Muscle of back (tissue), 11 donors: ENCODE data around the gene TRAPPC10. TPM values are rescaled to one million over a fixed set of nuclear protein-coding genes. Genes with fewer than 3 reads are reported as not detected.

Source experiments
- DNase-seq, 3 donors: peaks; one replicate each; pipeline versions ENCODE4 v3.0.0 to v3.0.0-alpha.2; 2013
- polyA plus RNA-seq, 10 donors: library from polyadenylated mRNA; unstranded; fragments of 120-200 nt; gene quantifications; one replicate each; pipeline ENCODE4 v1.2.1, GENCODE V29; 2013; ENCODE audit not compliant: insufficient read length in 10 of 10

Gene TRAPPC10
- polyA plus RNA-seq, 10 donors = 9.0 to 18.2 (median 14.2) TPM

DNA sequence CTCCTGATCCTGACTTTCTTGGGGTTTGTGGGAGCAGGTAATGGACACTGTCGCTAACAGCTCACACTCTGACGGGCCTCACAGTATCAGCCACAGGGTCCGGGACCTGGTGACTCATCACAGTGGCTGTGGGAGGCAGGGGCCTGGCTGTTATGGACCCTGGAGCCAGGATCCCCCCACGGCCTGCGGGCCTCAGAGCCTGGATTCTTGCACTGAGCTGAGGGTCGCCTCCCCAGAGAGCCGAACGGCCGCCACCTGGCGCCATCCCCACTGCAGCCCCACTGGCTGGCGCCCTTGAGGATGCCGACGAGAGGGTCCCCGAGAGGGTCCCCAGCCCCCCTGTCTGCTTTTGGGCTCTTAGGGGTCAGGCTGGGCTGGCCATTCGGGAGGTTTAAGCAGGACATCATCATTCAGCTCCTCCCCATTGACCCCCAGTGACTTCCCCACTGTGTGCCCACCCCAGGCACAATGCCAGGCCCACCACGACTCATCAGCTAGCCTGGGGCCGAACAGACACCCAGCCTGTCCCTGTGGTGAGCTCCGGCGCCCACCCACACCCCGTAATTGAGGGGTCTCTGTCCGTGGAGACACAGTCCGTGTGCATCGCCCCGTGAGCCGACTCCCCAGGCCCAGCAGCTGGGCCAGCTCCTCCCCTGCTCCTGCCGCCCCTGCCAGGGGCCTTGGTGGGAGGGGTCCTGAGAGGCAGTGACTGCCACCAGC, 30.8 kb upstream of the TRAPPC10 start:
- no peak for DNase-seq

DNA sequence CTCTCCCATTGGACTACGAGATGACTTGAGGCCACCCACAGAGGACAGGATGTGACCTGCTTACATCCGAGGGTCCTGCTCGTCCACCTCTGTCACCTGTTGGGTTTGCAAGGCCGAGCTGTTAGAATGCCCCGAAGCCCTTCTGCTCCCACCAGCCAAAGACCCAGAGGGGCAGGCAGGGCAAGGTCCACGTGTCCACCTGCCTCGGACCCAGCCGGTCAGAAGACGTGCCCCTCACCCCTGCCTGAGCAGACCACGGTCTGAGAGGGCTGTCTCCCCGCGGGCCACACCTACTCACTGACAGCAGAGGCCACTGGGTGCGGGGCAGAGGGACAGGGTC, 30.3 kb upstream of the TRAPPC10 start:
- DNase-seq = no peak

GRCh38 chr21:43982489-43983078, 29.5 kb upstream of the TRAPPC10 start:
- no peak for DNase-seq

DNA sequence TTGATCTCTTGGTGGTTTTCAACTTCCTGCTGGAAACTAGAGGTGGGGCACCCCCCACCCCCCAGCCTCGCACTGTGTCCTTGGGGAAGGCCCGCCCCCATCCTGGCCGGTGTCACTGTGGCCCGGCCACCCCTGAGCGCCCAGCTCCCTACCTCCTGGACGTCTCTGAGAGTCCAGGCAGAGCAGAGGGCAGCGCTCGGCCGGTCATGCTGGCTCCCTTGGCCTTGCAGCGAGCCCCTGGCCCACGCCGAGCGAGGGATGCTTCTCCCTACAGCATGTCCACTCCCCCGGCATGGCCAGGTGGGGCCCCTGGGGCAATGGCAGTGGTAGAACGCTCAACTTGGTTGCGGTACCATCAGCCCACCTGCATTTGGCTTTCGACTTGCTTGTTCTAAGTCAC, 28.7 kb upstream of the TRAPPC10 start:
- DNase-seq = no peak

GRCh38 chr21:43983860-43984420, 28.2 kb upstream of the TRAPPC10 start:
- no peak for DNase-seq

- DNase-seq = no peak
These were observed 27.0 kb upstream of the TRAPPC10 start for GRCh38 chr21:43984905-43985689.

DNA sequence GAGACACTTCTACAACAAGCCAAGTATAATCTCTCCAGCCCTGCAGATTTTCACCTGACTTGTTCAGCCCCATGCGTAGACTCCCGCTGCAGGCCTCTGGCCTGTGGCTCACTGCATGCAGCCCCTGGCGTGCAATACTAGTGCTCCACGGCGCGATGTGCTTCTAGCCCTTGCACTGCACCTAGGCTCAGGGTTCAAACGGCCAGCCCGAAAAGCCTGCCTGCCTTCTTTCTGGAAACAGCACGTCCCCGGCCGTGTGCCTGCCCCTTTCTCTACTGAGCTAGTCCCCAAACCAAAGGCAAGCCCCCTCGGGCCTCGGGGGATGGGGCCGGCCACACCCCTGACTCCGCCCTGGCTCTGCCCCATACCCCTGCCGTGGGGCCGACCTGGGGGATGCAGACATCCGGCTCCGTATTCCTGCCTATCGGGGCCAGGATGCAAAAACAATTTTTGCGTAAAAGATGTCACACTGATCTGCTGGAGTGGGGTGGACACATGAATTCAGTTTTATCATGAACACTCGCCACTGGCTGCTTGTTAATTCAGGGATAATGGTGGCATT, 26.3 kb upstream of the TRAPPC10 start:
- peak in 1 of 3 donors; percentile 43 for DNase-seq

GRCh38 chr21:43986544-43987451, 25.3 kb upstream of the TRAPPC10 start:
- no peak for DNase-seq

DNA sequence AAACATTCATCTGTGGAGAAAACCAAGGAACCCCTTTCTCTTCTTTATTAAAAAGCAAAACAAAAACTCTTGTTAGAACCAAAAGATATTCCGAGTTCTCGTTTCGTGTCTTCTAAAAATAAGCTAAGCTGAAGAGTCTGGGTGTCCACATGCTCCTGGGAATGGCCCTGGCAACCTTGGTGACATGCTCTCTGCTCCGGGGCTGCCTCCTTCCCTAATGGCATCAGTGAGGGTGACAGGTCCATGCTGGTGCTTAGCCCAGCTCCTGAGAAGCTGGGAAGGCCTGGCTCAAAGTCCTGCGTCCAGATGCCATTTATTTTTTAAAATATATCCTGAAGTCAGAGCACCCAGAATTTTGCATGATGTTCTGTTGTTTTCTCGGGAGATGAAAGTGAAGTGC, 24.6 kb upstream of the TRAPPC10 start:
- no peak for DNase-seq

DNA sequence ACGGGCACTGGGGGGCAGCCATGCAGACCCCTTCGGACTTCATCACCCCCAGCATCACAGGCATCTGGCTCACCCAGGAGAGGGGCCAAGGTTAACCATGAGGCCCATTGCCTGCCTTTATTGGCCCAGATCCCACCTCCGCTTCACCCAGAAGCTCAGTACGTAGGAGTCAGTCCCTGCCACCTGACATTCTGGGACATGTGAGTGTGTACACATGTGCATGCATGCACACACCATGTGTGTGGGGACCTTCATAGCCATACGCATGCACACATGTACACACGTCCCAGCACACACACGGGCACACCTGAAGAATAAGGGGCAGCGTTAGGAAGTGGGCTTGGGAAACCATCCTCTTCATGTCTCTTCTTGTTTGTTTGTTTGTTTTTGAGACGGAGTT, 24.1 kb upstream of the TRAPPC10 start:
- no peak for DNase-seq

DNA sequence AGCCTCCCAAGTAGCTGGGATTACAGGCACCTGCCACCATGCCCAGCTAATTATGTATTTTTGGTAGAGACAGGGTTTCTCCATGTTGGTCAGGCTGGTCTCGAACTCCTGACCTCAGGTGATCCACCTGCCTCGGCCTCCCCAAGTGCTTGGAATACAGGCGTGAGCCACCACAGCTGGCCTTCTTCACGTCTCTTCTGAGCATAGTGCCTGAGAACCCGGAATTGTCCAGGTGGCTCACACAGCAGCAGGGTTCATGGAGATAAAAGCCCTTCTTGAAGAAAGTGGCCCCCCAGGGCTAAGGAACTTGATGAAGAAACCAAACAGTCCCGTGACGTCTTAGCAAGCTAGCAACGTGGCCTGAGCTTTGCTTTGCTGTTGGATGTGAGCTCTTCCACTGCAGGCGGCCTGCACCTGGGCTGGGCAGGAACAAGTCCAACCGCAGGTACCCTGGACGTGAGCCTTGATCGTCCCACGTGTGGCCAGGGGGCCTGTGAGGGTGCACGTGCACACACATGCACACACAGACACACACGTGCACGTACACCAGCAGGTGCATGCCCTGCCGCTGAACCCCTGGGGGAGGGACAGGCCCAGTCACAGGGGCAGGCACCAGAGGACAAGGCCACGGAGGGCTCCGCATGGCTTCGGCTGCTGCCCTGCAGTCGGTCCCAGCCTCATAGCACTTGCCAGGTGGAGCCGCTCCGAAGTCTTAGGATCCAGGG, 23.4 kb upstream of the TRAPPC10 start:
- no peak for DNase-seq

GRCh38 chr21:43989401-43989800, 22.7 kb upstream of the TRAPPC10 start:
- DNase-seq = no peak

DNA sequence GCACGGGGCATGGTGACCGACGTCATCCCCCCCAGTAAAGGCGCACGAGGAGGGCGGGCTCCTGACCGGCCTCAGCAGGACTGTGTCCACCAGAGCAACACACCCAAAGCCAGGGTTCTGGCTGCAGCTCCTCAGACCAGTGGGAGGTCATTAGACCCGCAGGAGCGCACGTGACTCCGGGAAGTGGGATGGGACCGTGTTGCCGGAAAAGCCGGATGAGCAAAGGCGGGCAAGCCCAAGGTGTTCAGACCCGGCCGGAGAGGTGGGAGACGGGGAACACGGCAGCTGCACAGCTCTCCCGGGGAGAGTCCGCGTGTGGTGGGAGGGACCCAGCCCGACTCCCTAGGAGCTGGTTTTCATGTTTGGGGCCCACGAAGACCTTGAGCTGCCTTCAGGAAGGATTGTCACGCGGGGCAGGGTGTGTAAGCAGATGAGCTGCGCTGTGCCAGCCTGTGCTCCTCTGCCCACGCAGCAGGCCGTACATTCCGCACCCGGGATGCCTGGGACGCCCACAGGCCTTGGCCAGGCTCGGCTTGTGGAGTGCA, 20.6 kb upstream of the TRAPPC10 start:
- DNase-seq = no peak

DNA sequence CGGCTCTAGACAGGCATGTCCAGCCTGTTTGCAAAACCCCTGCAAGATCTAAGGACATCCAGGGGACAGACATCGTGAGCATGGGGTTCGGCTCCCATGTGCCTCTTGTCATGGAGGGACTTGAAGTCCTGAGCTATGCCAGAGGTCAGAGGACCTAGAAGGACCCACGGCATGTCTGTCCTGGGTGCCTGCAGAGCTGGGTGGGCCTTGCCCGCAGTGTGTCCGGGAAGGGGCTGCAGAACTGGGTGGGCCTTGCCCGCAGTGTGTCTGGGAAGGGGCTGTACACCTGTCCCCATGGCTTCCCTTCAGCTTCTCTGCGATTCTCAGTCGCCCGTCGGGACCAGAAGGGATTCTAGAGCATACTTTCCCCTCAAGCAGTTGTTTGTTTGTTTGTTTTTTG, 20.0 kb upstream of the TRAPPC10 start:
- no peak for DNase-seq

DNA sequence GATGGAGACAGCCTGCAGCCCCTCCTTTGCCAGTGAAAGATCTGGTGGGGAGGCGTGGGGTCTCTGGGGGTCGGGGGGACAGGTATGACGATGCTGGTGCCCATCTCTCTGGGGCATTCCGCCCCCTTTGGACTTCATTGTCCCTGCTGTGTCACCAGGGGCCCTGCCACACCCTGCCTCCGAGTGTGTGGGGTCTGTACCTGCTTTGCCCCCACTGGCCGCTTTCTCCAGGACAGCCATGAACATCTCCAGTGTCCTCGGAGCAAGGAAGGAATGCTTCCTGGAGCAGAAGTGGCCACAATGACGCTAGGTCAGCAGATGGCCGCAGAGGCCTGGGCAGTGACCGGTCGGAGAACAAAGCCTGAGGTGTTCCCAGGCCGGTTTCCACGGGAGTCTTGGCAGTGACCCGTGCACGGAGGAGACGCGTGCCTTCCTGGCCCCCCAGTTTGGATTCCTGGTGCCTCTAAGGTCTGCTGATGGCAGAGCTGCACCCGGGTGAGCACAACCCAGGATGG, 18.6 kb upstream of the TRAPPC10 start:
- DNase-seq = no peak

GRCh38 chr21:43994085-43994484, 18.0 kb upstream of the TRAPPC10 start:
- DNase-seq = no peak

DNA sequence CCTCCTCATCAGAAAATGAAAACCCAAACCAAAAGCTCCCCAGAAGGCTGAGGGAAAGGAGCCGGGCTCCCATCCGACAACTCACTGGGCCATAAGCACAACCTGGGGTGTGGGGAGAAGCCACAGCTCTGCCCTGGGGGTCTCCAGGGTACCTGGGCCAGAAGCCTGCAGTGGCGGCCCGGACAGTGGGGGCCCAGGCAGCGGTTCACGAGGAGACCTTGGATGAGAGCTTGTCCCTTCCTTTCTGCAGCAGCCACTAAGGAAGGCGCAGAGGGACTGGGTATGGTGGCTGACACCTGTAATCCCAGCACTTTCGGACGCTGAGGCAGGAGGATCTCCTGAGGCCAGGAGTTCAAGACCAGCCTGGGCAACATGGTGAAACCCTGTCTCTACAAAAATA, 17.5 kb upstream of the TRAPPC10 start:
- DNase-seq = no peak

GRCh38 chr21:43995521-43996105, 16.5 kb upstream of the TRAPPC10 start:
- no peak for DNase-seq
